Spleen (tissue), 7 donors: ENCODE measurements around the gene TBC1D22A.

Experiments used
- CTCF ChIP-seq, 11 experiments: fragments of 200-600 bp in 7 of 11; fragments of 450-650 bp in 4 of 11; sonication (generic) in 4 of 11; IDR thresholded peaks in 8 of 11; conservative IDR thresholded peaks in 3 of 11; 1 replicate in 7 of 11; 2 replicates in 4 of 11; pipeline versions ENCODE4 v1.4.0 to v1.8.0; 2016 to 2021; ENCODE audit warnings: antibody characterized with exemption in 11 of 11, inconsistent platforms in 4 of 11, mild to moderate bottlenecking in 1 of 11
- POLR2A ChIP-seq, 3 donors: fragments of 450-650 bp; IDR thresholded peaks; one replicate each; pipeline ENCODE4 v1.5.1; 2017; ENCODE audit warnings: antibody characterized with exemption in 3 of 3, mild to moderate bottlenecking in 1 of 3
- donor health status: DM: no; HTN: no; CAD: no; lungs with moderate emphysema.
- donor health status: DM: no; HTN: no; CAD: no.
- donor health status: DM: no; HTN: no; CAD: no.

- TF ChIP-seq CTCF (IDR thresholded peaks at IDR 0.05 in 8 of 11, conservative IDR thresholded peaks at IDR 0.05 in 3 of 11) (no peak), POLR2A (IDR thresholded peaks at IDR 0.05) (no peak)
Observed at GRCh38 chr22:46742576-46743221, 19.8 kb upstream of the TBC1D22A start.
